Endodermal cell (in vitro differentiated cells): ENCODE results near the gene NEDD4L. TPM values are rescaled to one million over a fixed set of nuclear protein-coding genes. Genes with fewer than 3 reads are reported as not detected.

ENCODE experiments used
- DNase-seq: peaks from one replicate; pipeline ENCODE4 v3.0.0-alpha.2; 2017
- H3K27ac ChIP-seq: 2 replicates; pipeline ENCODE4 v1.5.1; 2013; ENCODE audit warnings: mild to moderate bottlenecking, low read depth, low read length, moderate library complexity
- H3K27me3 ChIP-seq: 2 replicates; pipeline ENCODE4 v1.6.1; 2013; ENCODE audit warnings: mild to moderate bottlenecking, low read length, moderate library complexity; ENCODE audit not compliant: insufficient read depth, control insufficient read depth, poor library complexity, severe bottlenecking
- H3K36me3 ChIP-seq: 2 replicates; pipeline ENCODE4 v1.7.0; 2013; ENCODE audit warnings: mild to moderate bottlenecking, low read length, moderate library complexity; ENCODE audit not compliant: control insufficient read depth, insufficient read depth
- H3K4me1 ChIP-seq: one replicate; pipeline ENCODE4 v1.7.0; 2013; ENCODE audit warnings: low read length; ENCODE audit not compliant: control insufficient read depth, insufficient read depth
- H3K4me3 ChIP-seq: 2 replicates; pipeline ENCODE4 v1.5.1; 2013; ENCODE audit warnings: mild to moderate bottlenecking, low read length, moderate library complexity
- H3K9ac ChIP-seq: 2 replicates; pipeline ENCODE4 v1.6.1; 2013; ENCODE audit warnings: mild to moderate bottlenecking, low read length, moderate library complexity; ENCODE audit not compliant: poor library complexity, severe bottlenecking; ENCODE audit errors: extremely low read depth
- H3K9me3 ChIP-seq: 2 replicates; pipeline ENCODE4 v1.6.1; 2013; ENCODE audit warnings: mild to moderate bottlenecking, low read length, moderate library complexity; ENCODE audit not compliant: control insufficient read depth
- H3K27ac Mint-ChIP-seq: 2 replicates; pipeline ENCODE4 v1.8.0; 2020; ENCODE audit warnings: mixed read lengths
- H3K27me3 Mint-ChIP-seq: 2 replicates; pipeline ENCODE4 v1.8.0; 2021; ENCODE audit warnings: mild to moderate bottlenecking, mixed read lengths; ENCODE audit not compliant: insufficient read depth
- H3K36me3 Mint-ChIP-seq: 2 replicates; pipeline ENCODE4 v1.8.0; 2020; ENCODE audit warnings: low read depth, mixed read lengths
- H3K4me1 Mint-ChIP-seq: 2 replicates; pipeline ENCODE4 v1.8.0; 2020; ENCODE audit warnings: mixed read lengths
- H3K4me3 Mint-ChIP-seq: 2 replicates; pipeline ENCODE4 v1.8.0; 2020; ENCODE audit warnings: mild to moderate bottlenecking, moderate library complexity, mixed read lengths
- H3K9me3 Mint-ChIP-seq: 2 replicates; pipeline ENCODE4 v1.8.0; 2020; ENCODE audit warnings: mild to moderate bottlenecking, mixed read lengths
- CTCF ChIP-seq: fragments of 200-600 bp; sonication (generic); conservative IDR thresholded peaks from 2 replicates; pipeline ENCODE4 v1.5.0; 2021; ENCODE audit warnings: antibody characterized with exemption, mild to moderate bottlenecking
- WGBS, 2 experiments: methylation state at CpG; one replicate each; pipeline versions ENCODE4 v1.1.5 to v1.1.7; 2013; ENCODE audit warnings: missing lambda C conversion rate in 2 of 2, mixed read lengths in 1 of 2; ENCODE audit not compliant: insufficient coverage in 1 of 2, insufficient read length in 1 of 2; 5-methylcytosine and 5-hydroxymethylcytosine counted together
- total RNA-seq, 2 donors: library from RNA; stranded (reverse); fragmentation: NEBNext Ultra II Directional in 1 of 2; extraction: Animal tissue kit (Norgen Biotek cat#: 25700) in 1 of 2; gene quantifications; 2 replicates in 1 of 2; 3 replicates in 1 of 2; pipeline ENCODE4 v1.2.1, GENCODE V29; 2021

The NEDD4L gene
- total RNA-seq, 2 donors from 2014 or later, result 70.5 to 75.3 TPM

- no peak for TF ChIP-seq CTCF
- Histone ChIP-seq H3K27ac (no peak overlapping the region), H3K27me3 (peaks cover 57% of the 10 kb centered on the region), H3K4me1 (peaks cover 4% of the 10 kb centered on the region), H3K9me3 (no peaks in the 10 kb centered on the region), H3K4me3 (no peak overlapping the region), H3K36me3 (no peaks in the 10 kb centered on the region), H3K9ac (no peak overlapping the region)
- no peak overlapping the region for H3K27ac Mint-ChIP-seq
- no peak overlapping the region for H3K4me3 Mint-ChIP-seq
- peaks cover 20% of the 10 kb centered on the region for H3K4me1 Mint-ChIP-seq
- WGBS, 2 experiments, result 93 to 100% methylated on average over 4 of the region's 4 CpGs
- no peaks in the 10 kb centered on the region for H3K36me3 Mint-ChIP-seq
- no peak for DNase-seq
- H3K27me3 Mint-ChIP-seq, result peaks cover 64% of the 10 kb centered on the region
- no peaks in the 10 kb centered on the region for H3K9me3 Mint-ChIP-seq
Measured at GRCh38 chr18:58116818-58117217, 72.8 kb downstream of the NEDD4L start.

- Mint-ChIP-seq H3K36me3 (no peaks in the 10 kb centered on the region), H3K4me1 (peaks cover 19% of the 10 kb centered on the region), H3K4me3 (no peak overlapping the region), H3K27me3 (peaks cover 60% of the 10 kb centered on the region), H3K27ac (no peak overlapping the region), H3K9me3 (no peaks in the 10 kb centered on the region)
- Histone ChIP-seq H3K27me3 (peaks cover 53% of the 10 kb centered on the region), H3K27ac (peak overlapping the region; percentile 4), H3K4me3 (no peak overlapping the region), H3K36me3 (no peaks in the 10 kb centered on the region), H3K9me3 (no peaks in the 10 kb centered on the region), H3K4me1 (peaks cover 4% of the 10 kb centered on the region), H3K9ac (no peak overlapping the region)
- DNase-seq, result no peak
- no peak for TF ChIP-seq CTCF
- 94 to 95% methylated on average over 8 of the region's 8 CpGs for WGBS, 2 experiments
Measured at GRCh38 chr18:58117786-58118403, 73.9 kb downstream of the NEDD4L start.

- 90 to 92% methylated on average over 2 to 5 of the region's 6 CpGs for WGBS, 2 experiments
- peaks cover 4% of the 10 kb centered on the region for H3K4me1 ChIP-seq
- H3K27me3 Mint-ChIP-seq, result peaks cover 53% of the 10 kb centered on the region
- peaks cover 47% of the 10 kb centered on the region for H3K27me3 ChIP-seq
- H3K36me3 ChIP-seq, result no peaks in the 10 kb centered on the region
- H3K9me3 ChIP-seq, result no peaks in the 10 kb centered on the region
- no peak overlapping the region for H3K9ac ChIP-seq
- H3K9me3 Mint-ChIP-seq, result no peaks in the 10 kb centered on the region
- no peak for TF ChIP-seq CTCF
- no peak overlapping the region for H3K4me3 Mint-ChIP-seq
- peaks cover 13% of the 10 kb centered on the region for H3K4me1 Mint-ChIP-seq
- H3K36me3 Mint-ChIP-seq, result no peaks in the 10 kb centered on the region
- no peak overlapping the region for H3K27ac Mint-ChIP-seq
- no peak for DNase-seq
- no peak overlapping the region for H3K4me3 ChIP-seq
- H3K27ac ChIP-seq, result no peak overlapping the region
Measured at GRCh38 chr18:58118536-58118935, 74.5 kb downstream of the NEDD4L start.
